A549 (cell line): ENCODE results near the gene UNC93A. TPM values are rescaled to one million over a fixed set of nuclear protein-coding genes. Genes with fewer than 3 reads are reported as not detected.
A peak's percentile ranks its signal among the peaks of the same experiment; 100 is the strongest.

ENCODE experiments used
- ATAC-seq, 2 experiments: fragments of 200-7000 bp in 1 of 2; fragments of >200 bp in 1 of 2; cut with Nextera tagmentation in 1 of 2; cut with Tn5 transposase in 1 of 2; 3 replicates each; pipeline versions ENCODE4 v1.8.0 to v1.9.1; 2018 to 2020; ENCODE audit warnings: mild to moderate bottlenecking in 1 of 2, moderate library complexity in 1 of 2
- CTCF ChIA-PET: fragments of 300-600 bp; sonication (Branson Sonifier 250); formaldehyde crosslinking; extraction: SDS; loops from one replicate; lab custom pipeline; 2021; ENCODE audit warnings: antibody characterized with exemption, inconsistent platforms; lab: Yijun Ruan, JAX
- POLR2A ChIA-PET: fragments of 350-600 bp; formaldehyde crosslinking; extraction: SDS; loops from one replicate; lab custom pipeline; 2021; ENCODE audit warnings: antibody characterized with exemption, inconsistent platforms; lab: Yijun Ruan, JAX
- DNase-seq, 2 experiments: peaks; one replicate each; pipeline versions ENCODE4 v3.0.0 to v3.0.0-alpha.2; 2011 to 2016; ENCODE audit warnings: low read depth in 1 of 2, low spot score in 1 of 2
- FAIRE-seq: peaks from 2 replicates; lab custom pipeline; 2011; peaks lifted over from hg19 to GRCh38; lab: Jason Lieb, UNC
- H3K27ac ChIP-seq, 2 experiments: fragments of >200 bp; sonication (Bioruptor Twin); formaldehyde crosslinking; 3 replicates each; pipeline ENCODE4 v1.5.1; 2016 to 2017
- H3K4me1 ChIP-seq: fragments of >200 bp; sonication (Bioruptor Twin); formaldehyde crosslinking; 3 replicates; pipeline ENCODE4 v1.6.1; 2016
- H3K4me2 ChIP-seq: fragments of >200 bp; sonication (Bioruptor Twin); formaldehyde crosslinking; 3 replicates; pipeline ENCODE4 v1.6.1; 2016
- H3K4me3 ChIP-seq: fragments of >200 bp; sonication (Bioruptor Twin); formaldehyde crosslinking; 3 replicates; pipeline ENCODE4 v1.5.1; 2016
- H3K9me3 ChIP-seq: fragments of >200 bp; sonication (Bioruptor Twin); formaldehyde crosslinking; 3 replicates; pipeline ENCODE4 v1.6.1; 2016
- CBX8 ChIP-seq: fragments of 200-600 bp; sonication (generic); IDR thresholded peaks from 2 replicates; pipeline ENCODE4 v1.6.1; 2016
- CEBPB ChIP-seq, 2 experiments: fragments of >200 bp in 1 of 2; sonication (Bioruptor Twin) in 1 of 2; formaldehyde crosslinking in 1 of 2; IDR thresholded peaks; 2 replicates each; pipeline ENCODE4 v1.6.1; 2012 to 2016
- EHMT2 ChIP-seq: fragments of 200-600 bp; sonication (generic); IDR thresholded peaks from 2 replicates; pipeline ENCODE4 v1.6.1; 2016; ENCODE audit warnings: antibody characterized with exemption, low read depth, mild to moderate bottlenecking, moderate library complexity
- GATA3 ChIP-seq: IDR thresholded peaks from 2 replicates; pipeline ENCODE4 v1.6.1; 2012; ENCODE audit warnings: borderline replicate concordance
- HDAC2 ChIP-seq: fragments of 200-600 bp; sonication (generic); IDR thresholded peaks from 2 replicates; pipeline ENCODE4 v1.6.1; 2016
- HOXA7 ChIP-seq: fragments of 250-450 bp; sonication (Bioruptor Pico); IDR thresholded peaks from 2 replicates; pipeline ENCODE4 v1.5.0; 2020; ENCODE audit warnings: mild to moderate bottlenecking, moderate library complexity
- JUN ChIP-seq, 2 experiments: fragments of >200 bp; sonication (Bioruptor Twin); formaldehyde crosslinking; IDR thresholded peaks; 2 replicates in 1 of 2; 3 replicates in 1 of 2; pipeline ENCODE4 v1.6.1; 2016 to 2017
- JUNB ChIP-seq: fragments of >200 bp; sonication (Bioruptor Twin); formaldehyde crosslinking; IDR thresholded peaks from 2 replicates; pipeline ENCODE4 v1.6.1; 2016
- NFE2L2 ChIP-seq: fragments of 150-350 bp; conservative IDR thresholded peaks from 2 replicates; pipeline ENCODE4 v1.6.1; 2014; ENCODE audit warnings: low read length
- NR3C1 ChIP-seq: fragments of >200 bp; sonication (Bioruptor Twin); formaldehyde crosslinking; IDR thresholded peaks from 3 replicates; pipeline ENCODE4 v1.6.1; 2017
- RARB ChIP-seq: fragments of 250-450 bp; sonication (Bioruptor Pico); IDR thresholded peaks from 2 replicates; pipeline ENCODE4 v1.8.0; 2021; ENCODE audit warnings: mild to moderate bottlenecking, moderate library complexity
- SMC3 ChIP-seq: fragments of >200 bp; sonication (Bioruptor Twin); formaldehyde crosslinking; IDR thresholded peaks from 3 replicates; pipeline ENCODE4 v1.6.1; 2018; ENCODE audit warnings: inconsistent platforms
- SREBF2 ChIP-seq: fragments of 450-650 bp; IDR thresholded peaks from 2 replicates; pipeline ENCODE4 v1.6.1; 2014; ENCODE audit warnings: mild to moderate bottlenecking, moderate library complexity
- ZFP36 ChIP-seq: fragments of 450-650 bp; IDR thresholded peaks from 2 replicates; pipeline ENCODE4 v1.6.1; 2014; ENCODE audit warnings: borderline replicate concordance; ENCODE audit not compliant: partially characterized antibody
- ZSCAN20 ChIP-seq: fragments of 250-450 bp; sonication (Bioruptor Pico); IDR thresholded peaks from 2 replicates; pipeline ENCODE4 v1.8.0; 2022; ENCODE audit warnings: mild to moderate bottlenecking, moderate library complexity
- WGBS: methylation state at CpG from one replicate; pipeline ENCODE4 v1.1.6; 2017; ENCODE audit errors: missing lambda C conversion rate; 5-methylcytosine and 5-hydroxymethylcytosine counted together
- polyA plus RNA-seq, 4 experiments: library from polyadenylated mRNA; depleted of rRNA in 3 of 4; stranded (reverse); fragments of >200 nt; fragmentation: RNase III in 1 of 4; extraction: RNeasy Plus Mini Kit Qiagen cat#74134 plus additional on column Dnase treatment in 1 of 4; gene quantifications; 2 replicates in 3 of 4; 3 replicates in 1 of 4; pipeline ENCODE4 v1.2.3, GENCODE V29; 2011 to 2017
- TF ChIP-seq, protein P1 (sequence below): fragments of >200 bp; sonication (Bioruptor Twin); formaldehyde crosslinking; IDR thresholded peaks from 3 replicates; pipeline ENCODE4 v1.5.1; 2016
- TF ChIP-seq, protein P2 (sequence below): fragments of 450-650 bp; IDR thresholded peaks from 2 replicates; pipeline ENCODE4 v1.6.1; 2014; ENCODE audit warnings: antibody characterized with exemption
- TF ChIP-seq, protein P3 (sequence below): fragments of 150-350 bp; IDR thresholded peaks from 2 replicates; pipeline ENCODE4 v1.6.1; 2014; ENCODE audit warnings: low read depth, mild to moderate bottlenecking, low read length
- TF ChIP-seq, protein P4 (sequence below): IDR thresholded peaks from 2 replicates; pipeline ENCODE4 v1.6.1; 2012

UNC93A gene
- polyA plus RNA-seq, 2 of the 4 experiments (the other 2 are of a cell fraction): not detected

DNA sequence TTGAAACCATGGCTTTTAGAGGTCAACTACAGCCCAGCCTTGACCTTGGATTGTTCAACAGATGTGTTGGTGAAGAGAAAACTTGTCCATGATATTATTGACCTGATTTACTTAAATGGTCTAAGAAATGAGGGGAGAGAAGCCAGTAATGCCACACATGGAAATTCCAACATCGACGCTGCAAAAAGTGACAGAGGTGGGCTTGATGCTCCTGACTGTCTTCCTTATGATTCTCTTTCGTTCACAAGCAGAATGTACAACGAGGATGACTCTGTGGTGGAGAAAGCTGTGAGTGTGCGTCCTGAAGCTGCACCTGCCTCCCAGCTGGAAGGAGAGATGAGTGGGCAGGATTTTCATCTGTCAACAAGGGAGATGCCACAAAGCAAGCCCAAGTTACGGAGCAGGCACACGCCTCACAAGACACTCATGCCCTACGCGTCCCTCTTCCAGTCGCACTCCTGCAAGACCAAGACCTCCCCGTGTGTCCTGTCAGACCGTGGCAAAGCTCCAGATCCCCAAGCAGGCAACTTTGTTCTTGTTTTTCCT is 50.0 kb downstream of the UNC93A start:
- Histone ChIP-seq H3K4me3 (no peak overlapping the region), H3K9me3 (no peaks in the 10 kb centered on the region), H3K4me1 (peaks cover 10% of the 10 kb centered on the region; the same call in 2 of the 3 replicates), H3K4me2 (no peak overlapping the region), H3K27ac (no peak overlapping the region)
- 62% methylated on average over 12 of the region's 12 CpGs for WGBS
- ATAC-seq: no peak
- POLR2A ChIA-PET: no interaction called here
- FAIRE-seq: no peak
- CTCF ChIA-PET: interaction anchor here (4.1 kb wide), 1 partner anchor 11 kb away, joined by 35 read pairs; no protein-coding TSS in a partner anchor
- TF ChIP-seq ZFP36 (no peak), HOXA7 (CRISPR knock-in tag) (no peak), HDAC2 (no peak), RARB (CRISPR knock-in tag) (no peak), NR3C1 (no peak), ZSCAN20 (CRISPR knock-in tag) (no peak), CEBPB (IDR thresholded peaks at IDR 0.05) (no peak), CBX8 (no peak)
- TF ChIP-seq, protein P1, sequence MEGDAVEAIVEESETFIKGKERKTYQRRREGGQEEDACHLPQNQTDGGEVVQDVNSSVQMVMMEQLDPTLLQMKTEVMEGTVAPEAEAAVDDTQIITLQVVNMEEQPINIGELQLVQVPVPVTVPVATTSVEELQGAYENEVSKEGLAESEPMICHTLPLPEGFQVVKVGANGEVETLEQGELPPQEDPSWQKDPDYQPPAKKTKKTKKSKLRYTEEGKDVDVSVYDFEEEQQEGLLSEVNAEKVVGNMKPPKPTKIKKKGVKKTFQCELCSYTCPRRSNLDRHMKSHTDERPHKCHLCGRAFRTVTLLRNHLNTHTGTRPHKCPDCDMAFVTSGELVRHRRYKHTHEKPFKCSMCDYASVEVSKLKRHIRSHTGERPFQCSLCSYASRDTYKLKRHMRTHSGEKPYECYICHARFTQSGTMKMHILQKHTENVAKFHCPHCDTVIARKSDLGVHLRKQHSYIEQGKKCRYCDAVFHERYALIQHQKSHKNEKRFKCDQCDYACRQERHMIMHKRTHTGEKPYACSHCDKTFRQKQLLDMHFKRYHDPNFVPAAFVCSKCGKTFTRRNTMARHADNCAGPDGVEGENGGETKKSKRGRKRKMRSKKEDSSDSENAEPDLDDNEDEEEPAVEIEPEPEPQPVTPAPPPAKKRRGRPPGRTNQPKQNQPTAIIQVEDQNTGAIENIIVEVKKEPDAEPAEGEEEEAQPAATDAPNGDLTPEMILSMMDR: no peak
- TF ChIP-seq, protein P2, sequence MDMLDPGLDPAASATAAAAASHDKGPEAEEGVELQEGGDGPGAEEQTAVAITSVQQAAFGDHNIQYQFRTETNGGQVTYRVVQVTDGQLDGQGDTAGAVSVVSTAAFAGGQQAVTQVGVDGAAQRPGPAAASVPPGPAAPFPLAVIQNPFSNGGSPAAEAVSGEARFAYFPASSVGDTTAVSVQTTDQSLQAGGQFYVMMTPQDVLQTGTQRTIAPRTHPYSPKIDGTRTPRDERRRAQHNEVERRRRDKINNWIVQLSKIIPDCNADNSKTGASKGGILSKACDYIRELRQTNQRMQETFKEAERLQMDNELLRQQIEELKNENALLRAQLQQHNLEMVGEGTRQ: no peak
- TF ChIP-seq, protein P3, sequence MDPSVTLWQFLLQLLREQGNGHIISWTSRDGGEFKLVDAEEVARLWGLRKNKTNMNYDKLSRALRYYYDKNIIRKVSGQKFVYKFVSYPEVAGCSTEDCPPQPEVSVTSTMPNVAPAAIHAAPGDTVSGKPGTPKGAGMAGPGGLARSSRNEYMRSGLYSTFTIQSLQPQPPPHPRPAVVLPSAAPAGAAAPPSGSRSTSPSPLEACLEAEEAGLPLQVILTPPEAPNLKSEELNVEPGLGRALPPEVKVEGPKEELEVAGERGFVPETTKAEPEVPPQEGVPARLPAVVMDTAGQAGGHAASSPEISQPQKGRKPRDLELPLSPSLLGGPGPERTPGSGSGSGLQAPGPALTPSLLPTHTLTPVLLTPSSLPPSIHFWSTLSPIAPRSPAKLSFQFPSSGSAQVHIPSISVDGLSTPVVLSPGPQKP: no peak
- DNase-seq: no peak

DNA sequence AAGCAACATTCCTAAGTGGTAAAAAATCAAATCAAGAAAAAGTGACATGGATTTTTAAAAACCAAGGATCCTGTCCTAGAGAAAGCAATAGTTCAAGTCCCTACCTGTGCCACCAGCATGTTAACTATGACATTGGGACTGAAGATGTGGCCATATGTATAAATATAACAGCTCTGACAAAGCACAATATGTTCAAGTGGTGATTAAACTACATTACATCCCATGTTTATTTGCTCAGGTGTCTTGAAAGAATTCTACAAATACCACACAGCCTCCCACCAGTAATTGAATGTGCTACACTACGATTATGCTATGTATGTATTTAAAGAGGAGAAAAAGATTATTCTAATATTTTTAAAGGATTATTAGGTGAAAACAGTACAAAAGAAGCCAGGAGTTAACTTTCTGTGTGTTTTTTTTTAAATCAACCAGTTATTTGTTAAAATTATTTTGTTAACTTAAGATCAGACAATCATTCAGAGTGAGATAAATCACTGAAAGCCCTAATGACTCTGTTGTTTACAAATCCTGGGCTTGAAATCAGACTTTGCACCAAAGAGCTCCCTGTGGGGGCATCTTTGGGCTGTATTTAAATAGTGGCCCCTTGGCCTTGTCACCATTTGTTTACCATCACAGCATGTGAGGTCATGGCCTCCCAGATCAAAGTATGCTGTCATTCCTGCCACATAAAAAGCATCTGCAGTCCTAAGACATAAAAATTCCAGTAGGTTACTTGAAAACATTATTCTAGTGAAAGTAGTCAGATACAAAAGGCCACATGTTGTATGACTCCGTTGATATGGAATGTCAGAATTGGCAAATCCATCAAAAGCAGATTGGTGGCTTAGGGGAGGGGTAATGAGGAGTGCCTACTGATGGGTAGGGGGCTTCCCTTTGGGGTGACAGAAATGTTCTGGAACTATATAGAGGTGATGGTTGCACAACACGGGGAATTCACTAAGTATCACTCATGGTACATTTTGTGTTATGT is 50.8 kb downstream of the UNC93A start:
- peaks cover 10% of the 10 kb centered on the region; the same call in 2 of the 3 replicates for H3K4me1 ChIP-seq
- no peak overlapping the region for H3K4me3 ChIP-seq
- H3K9me3 ChIP-seq: no peaks in the 10 kb centered on the region
- H3K4me2 ChIP-seq: peak overlapping the region; percentile 11; the same call in 1 of the 3 replicates
- TF ChIP-seq EHMT2: no peak
- TF ChIP-seq JUNB: no peak
- no peak for TF ChIP-seq JUN (IDR thresholded peaks at IDR 0.05)
- no peak for TF ChIP-seq NFE2L2
- no peak for TF ChIP-seq SREBF2
- no peak for TF ChIP-seq SMC3
- TF ChIP-seq GATA3: no peak
- TF ChIP-seq, protein P4, sequence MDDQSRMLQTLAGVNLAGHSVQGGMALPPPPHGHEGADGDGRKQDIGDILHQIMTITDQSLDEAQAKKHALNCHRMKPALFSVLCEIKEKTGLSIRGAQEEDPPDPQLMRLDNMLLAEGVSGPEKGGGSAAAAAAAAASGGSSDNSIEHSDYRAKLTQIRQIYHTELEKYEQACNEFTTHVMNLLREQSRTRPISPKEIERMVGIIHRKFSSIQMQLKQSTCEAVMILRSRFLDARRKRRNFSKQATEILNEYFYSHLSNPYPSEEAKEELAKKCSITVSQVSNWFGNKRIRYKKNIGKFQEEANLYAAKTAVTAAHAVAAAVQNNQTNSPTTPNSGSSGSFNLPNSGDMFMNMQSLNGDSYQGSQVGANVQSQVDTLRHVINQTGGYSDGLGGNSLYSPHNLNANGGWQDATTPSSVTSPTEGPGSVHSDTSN: no peak
- POLR2A ChIA-PET: no interaction called here
- CTCF ChIA-PET: interaction anchor here (0.6 to 4.1 kb wide), 3 partner anchors 10 to 555 kb away, joined by 3 to 35 read pairs (median 3); no protein-coding TSS in a partner anchor
- 40% methylated on average over 3 of the region's 3 CpGs for WGBS
- no peak for ATAC-seq
- peak in 1 of 2 experiments; percentile 6 for DNase-seq
- FAIRE-seq: no peak
- H3K27ac ChIP-seq: no peak overlapping the region
